ENCODE data around the gene ADM. TPM values are rescaled to one million over a fixed set of nuclear protein-coding genes. Genes with fewer than 3 reads are reported as not detected.

Gene ADM
- total and polyA plus RNA-seq, 2 experiments from 2014 or later, result 75.8 to 95.9 TPM

- DNase-seq (ENCODE audit: low spot score) (no peak), ATAC-seq (no peak)
- Histone ChIP-seq H3K4me3 (peak overlapping the region; percentile 93; the same call in 1 of the 2 replicates), H3K9me2 (ENCODE audit: insufficient read depth) (no peaks in the 10 kb centered on the region), H3F3A (replicated peaks; ENCODE audit: low read depth) (no peaks in the 10 kb centered on the region), H4K20me1 (replicated peaks; ENCODE audit: insufficient read depth) (peaks cover 12% of the 10 kb centered on the region; the same call in 1 of the 2 replicates), H2AFZ (no peak overlapping the region), H3K27me3 (ENCODE audit: insufficient read depth) (no peaks in the 10 kb centered on the region), H3K4me2 (peak overlapping the region; percentile 92), H3K79me2 (replicated peaks; ENCODE audit: insufficient read depth) (peaks cover 44% of the 10 kb centered on the region), H3K36me3 (ENCODE audit: insufficient read depth) (no peaks in the 10 kb centered on the region), H3K4me1 (ENCODE audit: insufficient read depth) (peaks cover 43% of the 10 kb centered on the region), H3K27ac (ENCODE audit: low read depth) (no peak overlapping the region)
- Mint-ChIP-seq H3K9me3 (no peaks in the 10 kb centered on the region; the same call in 1 of the 3 replicates), H3K27me3 (ENCODE audit: insufficient read depth, low read depth, poor library complexity) (peaks cover 3% of the 10 kb centered on the region), H3K36me3 (ENCODE audit: low read depth) (peaks cover 3% of the 10 kb centered on the region; the same call in 2 of the 3 replicates), H3K27ac (no peak overlapping the region), H3K4me3 (peak overlapping the region; percentile 79), H3K4me1 (peaks cover 41% of the 10 kb centered on the region)
- no peak for TF ChIP-seq CREB1 (CRISPR knock-in tag; IDR thresholded peaks at IDR 0.05; ENCODE audit: low read depth)
- no peak for TF ChIP-seq EZH2phosphoT487 (IDR thresholded peaks at IDR 0.05; ENCODE audit: unreplicated experiment)
- no peak for TF ChIP-seq EZH2 (IDR thresholded peaks at IDR 0.05; ENCODE audit: low read depth, unreplicated experiment)
- no peak for TF ChIP-seq REST (IDR thresholded peaks at IDR 0.05; ENCODE audit: unreplicated experiment)
- TF ChIP-seq JUNB (IDR thresholded peaks at IDR 0.05; ENCODE audit: unreplicated experiment), result no peak
- TF ChIP-seq POLR2AphosphoS5 (IDR thresholded peaks at IDR 0.05; ENCODE audit: low read depth), result no peak
- TF ChIP-seq ZNF114 (CRISPR knock-in tag; IDR thresholded peaks at IDR 0.05), result no peak
- TF ChIP-seq CTCF (conservative IDR thresholded peaks at IDR 0.05; ENCODE audit: low read depth in 2 of 2), result no peak
- TF ChIP-seq NANOG (IDR thresholded peaks at IDR 0.05; ENCODE audit: borderline replicate concordance), result no peak
- no peak for TF ChIP-seq STAT1 (IDR thresholded peaks at IDR 0.05; ENCODE audit: unreplicated experiment)
- no peak for TF ChIP-seq ZNF331 (CRISPR knock-in tag; IDR thresholded peaks at IDR 0.05; ENCODE audit: low read depth)
- no peak for TF ChIP-seq ETS1 (IDR thresholded peaks at IDR 0.05)
- TF ChIP-seq ZNF462 (CRISPR knock-in tag; IDR thresholded peaks at IDR 0.05), result no peak
Observed at GRCh38 chr11:10291801-10292638, 12.9 kb upstream of the ADM start.
